ENCODE results near the gene PRR14.

DNA sequence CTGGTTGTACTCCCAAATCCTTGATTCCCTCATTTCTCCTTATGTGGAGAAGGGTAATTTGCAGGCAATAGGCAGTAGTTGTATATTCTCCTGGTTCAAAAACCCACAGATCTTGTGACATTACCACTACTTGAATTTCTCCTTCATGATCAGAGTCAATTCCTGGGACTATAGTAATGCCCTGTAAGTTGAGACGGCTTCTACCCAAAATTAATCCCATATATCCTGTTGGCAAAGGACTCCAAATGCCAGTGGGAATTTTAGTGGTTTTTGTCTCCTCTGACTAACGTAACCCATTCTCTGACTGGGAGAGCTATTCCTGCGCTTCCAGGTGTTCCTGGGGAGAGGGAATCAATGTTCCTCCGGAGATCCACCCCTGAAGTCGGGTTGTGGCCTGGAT is 29.0 kb upstream of the PRR14 start:
- TF ChIP-seq, protein P1, sequence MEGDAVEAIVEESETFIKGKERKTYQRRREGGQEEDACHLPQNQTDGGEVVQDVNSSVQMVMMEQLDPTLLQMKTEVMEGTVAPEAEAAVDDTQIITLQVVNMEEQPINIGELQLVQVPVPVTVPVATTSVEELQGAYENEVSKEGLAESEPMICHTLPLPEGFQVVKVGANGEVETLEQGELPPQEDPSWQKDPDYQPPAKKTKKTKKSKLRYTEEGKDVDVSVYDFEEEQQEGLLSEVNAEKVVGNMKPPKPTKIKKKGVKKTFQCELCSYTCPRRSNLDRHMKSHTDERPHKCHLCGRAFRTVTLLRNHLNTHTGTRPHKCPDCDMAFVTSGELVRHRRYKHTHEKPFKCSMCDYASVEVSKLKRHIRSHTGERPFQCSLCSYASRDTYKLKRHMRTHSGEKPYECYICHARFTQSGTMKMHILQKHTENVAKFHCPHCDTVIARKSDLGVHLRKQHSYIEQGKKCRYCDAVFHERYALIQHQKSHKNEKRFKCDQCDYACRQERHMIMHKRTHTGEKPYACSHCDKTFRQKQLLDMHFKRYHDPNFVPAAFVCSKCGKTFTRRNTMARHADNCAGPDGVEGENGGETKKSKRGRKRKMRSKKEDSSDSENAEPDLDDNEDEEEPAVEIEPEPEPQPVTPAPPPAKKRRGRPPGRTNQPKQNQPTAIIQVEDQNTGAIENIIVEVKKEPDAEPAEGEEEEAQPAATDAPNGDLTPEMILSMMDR (IDR thresholded peaks at IDR 0.05) = no peak
- no peak for TF ChIP-seq POLR2A (IDR thresholded peaks at IDR 0.05)

All from uterus (tissue), 2 donors.